Stimulated activated CD4-positive, alpha-beta T cell treated with anti-CD3 and anti-CD28 coated beads, TNF-alpha, amount 100 ng/mL, for 1 hour (primary cell): ENCODE results near the gene FLT4.
A peak's percentile ranks its signal among the peaks of the same experiment; 100 is the strongest.

Source experiments
- DNase-seq, 3 donors: peaks; one replicate each; pipeline ENCODE4 v3.0.0-alpha.2; 2020; ENCODE audit warnings: low read depth in 3 of 3, low spot score in 1 of 3

The FLT4 gene

GRCh38 chr5:180627386-180628120, 21.8 kb downstream of the FLT4 start:
- DNase-seq, result no peak

GRCh38 chr5:180626661-180627385, 22.6 kb downstream of the FLT4 start:
- DNase-seq, result no peak

DNA sequence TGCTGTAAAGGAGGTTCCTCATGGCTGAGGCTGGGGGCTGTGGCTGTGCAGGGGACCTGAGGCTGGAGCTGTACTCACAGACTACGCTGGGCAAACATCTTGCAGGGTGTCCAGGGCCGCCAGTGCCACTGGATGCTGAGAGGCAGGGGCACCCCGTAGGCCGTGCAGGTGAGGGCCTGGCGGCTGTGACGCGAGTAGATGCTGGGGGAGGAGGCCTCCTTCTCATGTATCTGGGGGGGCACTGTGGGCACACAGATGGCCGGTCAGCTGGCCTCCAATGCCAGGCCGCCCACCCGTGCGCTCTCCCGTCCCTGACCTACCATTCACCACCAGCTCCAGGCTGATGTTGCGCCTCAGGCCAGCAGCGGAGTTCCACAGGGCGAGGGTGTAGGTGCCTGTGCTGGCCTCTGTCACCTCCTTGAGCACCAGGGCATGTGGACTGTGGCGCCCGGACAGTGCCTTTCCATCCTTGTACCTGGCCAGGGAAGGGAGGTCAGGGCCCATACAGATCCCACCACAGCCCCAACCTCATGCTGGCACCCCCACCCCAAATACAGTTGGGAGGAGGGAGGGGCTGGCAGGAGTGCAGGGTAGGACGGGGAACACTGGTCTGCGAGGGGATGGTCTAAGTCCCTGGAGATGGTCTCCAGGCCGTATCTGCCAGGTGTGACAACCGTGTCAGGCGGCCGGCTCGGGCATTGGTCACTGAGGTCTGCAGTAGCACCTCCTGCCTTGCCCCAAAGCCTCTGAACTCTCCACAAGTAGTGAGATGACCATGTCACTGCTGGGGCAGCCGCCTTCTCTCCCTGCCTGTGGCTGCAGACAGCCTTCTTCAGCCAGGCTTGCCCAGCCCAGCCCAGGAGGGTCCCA, 23.4 kb downstream of the FLT4 start:
- no peak for DNase-seq

GRCh38 chr5:180625125-180625790, 24.1 kb downstream of the FLT4 start:
- no peak for DNase-seq

- no peak for DNase-seq
Measured at GRCh38 chr5:180624587-180624986, 24.8 kb downstream of the FLT4 start.

DNA sequence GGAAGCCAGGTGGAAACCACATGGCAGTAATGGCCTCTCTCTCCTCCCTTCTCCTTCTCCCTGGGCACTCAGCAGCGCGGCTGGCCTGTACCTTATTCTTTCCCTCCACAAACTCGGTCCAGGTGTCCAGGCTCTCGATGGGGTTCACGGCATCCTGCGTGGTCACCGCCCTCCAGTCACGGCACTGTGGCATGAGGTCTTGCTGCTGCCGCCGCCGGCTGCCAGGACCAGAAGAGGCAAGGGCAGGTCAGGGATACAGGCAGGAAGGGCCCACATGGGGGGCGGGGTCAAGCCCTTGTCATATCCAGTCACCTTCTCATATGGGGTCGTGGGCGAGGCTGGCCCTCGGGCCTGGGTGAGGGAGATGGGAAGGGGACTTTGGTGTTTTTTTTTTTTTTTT, 25.6 kb downstream of the FLT4 start:
- DNase-seq, result no peak

DNA sequence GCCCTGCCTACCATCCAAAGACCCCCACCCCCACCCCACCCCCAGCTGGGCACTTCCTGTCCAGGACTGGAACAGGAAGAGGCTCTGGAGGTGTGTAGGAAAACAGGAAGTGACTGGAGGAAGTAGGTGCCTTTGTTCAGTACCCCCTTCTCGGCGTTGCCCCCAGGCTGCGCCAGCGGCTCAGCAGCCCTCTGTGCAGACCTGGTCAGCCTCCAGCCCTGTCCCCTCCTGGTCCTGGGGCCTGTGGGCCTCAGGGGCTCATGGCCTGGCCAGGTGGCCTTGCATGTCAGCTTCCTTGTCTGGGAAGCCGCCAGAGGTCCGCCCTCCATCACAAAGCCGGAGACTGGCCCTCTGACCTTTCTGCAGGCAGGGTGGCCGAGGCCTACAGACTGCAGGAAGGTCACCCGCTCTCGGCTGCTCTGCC, 26.0 kb downstream of the FLT4 start:
- no peak for DNase-seq

DNA sequence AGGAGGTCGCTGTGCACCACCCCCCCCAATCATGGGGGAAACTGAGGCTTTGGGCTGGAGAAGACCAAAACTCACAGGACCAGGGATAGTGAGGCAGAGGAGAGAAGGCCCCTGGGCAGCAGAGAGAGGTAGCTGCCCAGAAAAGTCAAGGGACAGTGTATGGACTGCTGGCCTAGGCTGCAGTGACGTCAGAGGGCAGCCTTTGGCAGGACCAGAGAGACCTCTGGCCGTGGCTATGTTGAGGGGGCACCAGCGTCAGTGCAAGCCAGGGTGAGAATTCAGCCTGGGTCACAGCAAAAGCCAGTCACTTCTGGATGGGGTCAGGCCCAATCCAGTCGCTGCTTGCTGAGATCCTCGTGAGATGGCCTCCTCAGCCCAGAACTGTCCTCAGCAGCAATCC, 26.5 kb downstream of the FLT4 start:
- no peak for DNase-seq

DNA sequence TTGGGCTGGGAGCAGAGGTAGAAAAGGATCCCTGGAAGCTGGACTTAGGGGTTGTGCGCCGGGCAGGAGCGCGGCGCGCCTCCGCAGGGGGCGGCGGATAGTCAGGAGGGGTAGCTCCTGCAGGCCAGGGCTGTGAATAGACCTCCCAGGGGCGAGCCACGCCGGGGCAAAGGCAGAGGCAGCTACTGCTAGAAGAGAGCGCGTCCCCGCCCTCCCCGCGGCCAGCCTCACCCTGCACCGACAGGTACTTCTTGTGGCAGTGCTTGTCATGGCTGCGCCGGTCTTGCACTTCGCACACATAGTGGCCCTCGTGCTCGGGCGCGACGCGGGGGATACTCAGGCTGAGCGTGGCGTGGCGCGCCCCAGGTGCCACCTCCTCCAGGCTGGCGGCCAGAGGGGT, 28.1 kb downstream of the FLT4 start:
- no peak for DNase-seq

- no peak for DNase-seq
Measured at GRCh38 chr5:180620014-180620413, 29.4 kb downstream of the FLT4 start.

GRCh38 chr5:180619563-180619915, 29.9 kb downstream of the FLT4 start:
- no peak for DNase-seq

- peak in 1 of 3 donors; percentile 19 for DNase-seq
Measured at GRCh38 chr5:180618829-180619562, 30.4 kb downstream of the FLT4 start.

GRCh38 chr5:180618487-180618828, 30.9 kb downstream of the FLT4 start:
- no peak for DNase-seq

- no peak for DNase-seq
Measured at GRCh38 chr5:180613814-180614188, 35.6 kb downstream of the FLT4 start.

DNA sequence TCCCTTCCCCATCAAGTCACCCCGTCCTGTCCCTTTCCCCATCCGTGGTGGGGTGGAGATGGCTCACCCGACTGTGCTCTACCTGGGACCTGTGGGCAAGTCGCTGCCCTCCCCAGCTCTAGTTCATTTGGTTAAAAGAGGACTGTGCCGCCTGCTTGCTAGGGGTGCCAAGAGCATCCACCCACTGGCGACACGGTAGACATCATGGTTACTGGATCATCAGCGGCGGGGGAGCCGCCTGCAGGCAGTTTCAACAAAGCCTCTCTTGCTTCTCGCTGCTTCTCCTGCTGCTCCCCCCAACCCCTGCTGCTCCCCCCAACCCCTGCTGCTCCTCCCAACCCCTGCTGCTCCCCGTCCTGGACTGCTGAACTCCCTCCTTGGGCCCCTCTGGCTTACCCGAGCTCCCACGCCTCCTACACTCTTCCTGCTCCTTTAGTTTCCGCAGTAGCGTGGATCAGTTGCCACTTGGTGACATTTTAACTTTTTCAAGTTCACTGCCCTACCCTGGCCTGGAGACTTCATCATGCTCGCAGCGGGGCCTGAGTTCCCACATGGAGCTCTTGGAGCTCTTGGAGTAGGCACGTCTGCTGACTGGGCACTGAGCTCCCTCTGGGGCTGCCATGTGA, 36.1 kb downstream of the FLT4 start:
- DNase-seq, result no peak

- no peak for DNase-seq
Measured at GRCh38 chr5:180612683-180613082, 36.7 kb downstream of the FLT4 start.

DNA sequence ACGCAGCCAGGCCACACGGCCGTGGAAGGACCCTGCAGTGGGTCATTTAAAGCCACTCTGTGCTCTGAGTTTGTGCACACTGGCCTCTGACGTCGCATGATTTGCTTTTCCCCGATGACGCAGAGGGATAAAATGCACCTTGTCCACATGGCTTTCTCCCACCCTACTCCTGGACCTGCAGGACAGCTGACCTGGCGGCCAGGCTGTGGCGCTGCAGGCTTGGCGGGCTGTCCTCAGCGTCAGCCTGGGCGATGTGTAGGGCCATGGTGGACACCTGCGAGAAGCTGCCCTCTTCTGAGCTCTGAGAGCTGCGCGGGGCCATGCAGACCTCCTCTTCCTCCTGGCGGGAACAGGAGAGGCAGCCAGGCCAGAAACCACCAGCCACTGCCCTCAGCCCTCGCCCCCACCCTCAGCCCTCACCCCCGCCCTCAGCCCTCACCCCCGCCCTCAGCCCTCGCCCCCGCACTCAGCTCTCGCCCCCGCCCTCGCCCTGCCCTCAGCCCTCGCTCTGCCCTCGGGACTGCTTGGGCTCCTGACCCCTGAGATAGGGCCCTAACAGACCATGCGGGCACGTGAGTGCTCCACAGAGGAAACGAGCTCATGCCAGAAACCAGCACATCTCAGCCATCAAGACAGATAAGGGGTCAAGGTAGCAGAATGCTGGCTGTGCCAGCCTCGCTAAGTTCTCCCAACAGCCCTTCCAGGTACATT, 38.1 kb downstream of the FLT4 start:
- no peak for DNase-seq

DNA sequence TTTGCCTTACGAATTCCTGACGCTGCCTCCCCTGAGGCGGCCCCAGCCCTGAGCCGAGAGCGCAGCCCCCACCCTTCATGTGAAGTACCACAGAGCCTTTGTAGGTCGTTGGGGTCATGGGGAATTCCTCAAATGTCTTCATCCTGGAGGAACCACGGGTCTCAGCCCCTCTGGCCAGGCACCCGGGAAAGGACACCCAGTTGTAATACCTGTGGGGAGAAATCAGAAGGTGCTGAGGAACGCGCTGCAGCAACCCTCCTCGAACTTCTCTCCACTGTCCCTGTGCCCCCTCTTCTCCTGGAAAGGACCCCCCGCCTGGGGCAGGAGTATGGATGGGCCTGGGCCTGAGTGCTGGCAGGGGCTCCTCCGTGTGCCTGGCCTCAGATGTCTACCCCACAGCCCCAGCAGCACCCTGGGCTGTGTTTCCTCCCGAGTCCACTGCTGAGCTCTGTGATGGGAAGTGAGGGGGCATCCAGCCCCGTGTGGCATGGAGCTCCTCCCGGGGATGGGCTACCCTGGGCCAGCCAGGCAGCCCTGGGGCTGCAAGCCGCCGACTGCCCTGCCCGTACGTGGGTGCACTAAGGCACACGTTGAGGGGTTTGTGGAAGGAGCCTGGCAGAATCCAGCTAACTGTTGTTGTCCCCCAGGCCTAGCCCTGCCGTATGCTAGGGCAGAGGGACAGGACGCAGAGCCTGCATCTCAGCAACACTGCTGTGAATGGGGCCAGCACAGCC, 39.4 kb downstream of the FLT4 start:
- no peak for DNase-seq

- no peak for DNase-seq
Measured at GRCh38 chr5:180609386-180609785, 40.0 kb downstream of the FLT4 start.
